Myocyte (in vitro differentiated cells): ENCODE results near the gene FOXN3. TPM values are rescaled to one million over a fixed set of nuclear protein-coding genes. Genes with fewer than 3 reads are reported as not detected.

Experiments
- DNase-seq: peaks from one replicate; pipeline ENCODE4 v3.0.0-alpha.2; 2012; ENCODE audit warnings: low read depth
- total RNA-seq: library from RNA; depleted of rRNA; stranded (reverse); fragments of >200 nt; gene quantifications from 2 replicates; pipeline ENCODE4 v1.2.3, GENCODE V29; 2014

Gene FOXN3
- total RNA-seq, 1 donor from 2014 or later, result 27.5 TPM

DNA sequence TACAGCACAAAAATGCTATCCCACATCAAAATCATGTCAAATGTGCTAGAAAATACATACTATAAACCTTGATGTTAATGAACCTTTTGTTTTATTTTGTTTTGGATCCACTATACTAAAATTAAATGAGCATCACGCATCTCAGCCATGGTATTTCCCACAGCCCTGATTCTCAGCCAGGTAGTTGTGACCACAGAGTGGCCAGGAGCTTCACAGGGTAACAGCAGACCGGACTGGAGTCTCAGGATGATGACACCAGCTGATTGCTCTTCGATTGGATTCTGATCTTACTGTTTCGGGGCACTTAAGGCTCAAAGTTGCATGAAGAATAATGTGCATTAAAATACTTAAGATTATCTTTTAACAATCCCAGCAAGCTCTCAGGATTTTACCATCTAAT is 134.8 kb downstream of the FOXN3 start:
- no peak for DNase-seq

DNA sequence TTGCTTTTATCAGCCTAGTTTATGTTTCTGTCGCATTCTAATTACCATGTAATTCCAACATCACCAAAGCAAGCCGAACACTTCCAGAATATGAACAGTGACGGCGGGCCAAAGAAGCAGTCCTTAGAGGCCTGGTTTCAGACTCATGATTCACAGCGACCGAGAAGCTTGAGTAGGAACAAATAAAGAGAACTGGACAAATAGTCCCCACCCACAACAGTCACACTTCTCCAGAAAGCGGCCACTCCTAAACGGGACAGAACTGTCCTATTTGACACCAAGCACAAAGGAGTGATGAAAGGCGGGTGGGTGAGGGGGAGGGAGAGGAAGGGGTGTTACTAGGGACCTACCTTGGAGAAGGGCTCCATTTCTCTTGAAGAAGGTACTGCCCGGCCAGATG is 136.4 kb downstream of the FOXN3 start:
- no peak for DNase-seq

DNA sequence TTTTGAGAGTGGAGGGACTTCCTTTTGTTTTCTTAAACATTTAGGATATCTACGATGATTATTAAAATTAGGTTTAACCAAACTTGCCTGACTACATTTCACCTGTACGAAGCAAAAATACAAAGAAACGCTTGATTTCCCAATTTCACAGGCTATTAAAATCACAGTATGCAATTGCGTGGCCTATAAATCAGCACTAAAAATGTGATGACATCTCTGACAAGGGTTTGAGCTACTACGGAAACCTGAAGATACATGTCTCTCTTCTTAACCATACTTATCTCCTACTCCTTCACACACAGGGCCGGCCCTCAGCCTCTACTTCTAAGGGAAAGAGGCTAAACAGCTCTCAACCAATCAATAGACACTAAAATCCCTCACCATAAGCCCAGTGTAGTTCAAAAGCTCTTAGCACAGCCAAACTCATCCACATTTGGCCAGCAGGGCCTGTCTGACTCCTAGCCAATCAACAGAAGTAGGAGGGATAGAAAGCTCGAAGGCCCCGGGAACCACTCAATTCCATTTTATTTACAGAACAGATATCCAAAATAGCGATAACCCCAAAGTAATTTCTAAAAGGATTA is 137.3 kb downstream of the FOXN3 start:
- DNase-seq, result no peak

DNA sequence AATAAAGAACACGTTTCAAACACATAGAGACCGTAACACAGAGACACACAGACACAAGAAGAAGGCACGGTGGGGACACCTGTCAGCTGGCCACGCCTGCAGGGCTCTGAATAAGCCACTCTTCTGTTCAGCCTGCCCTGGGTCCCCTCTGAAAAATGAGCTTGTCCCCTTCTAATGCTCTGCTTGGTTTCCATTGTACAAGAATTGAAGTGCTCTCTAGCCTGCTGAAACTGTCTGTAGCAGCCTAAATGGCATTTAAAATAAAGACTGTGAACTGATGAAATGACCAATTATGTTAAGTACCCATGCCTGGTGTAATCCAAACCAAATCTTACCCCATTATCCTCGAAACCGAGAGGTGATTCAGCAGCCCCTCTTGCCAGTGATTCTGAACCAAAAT is 139.8 kb downstream of the FOXN3 start:
- DNase-seq, result no peak

DNA sequence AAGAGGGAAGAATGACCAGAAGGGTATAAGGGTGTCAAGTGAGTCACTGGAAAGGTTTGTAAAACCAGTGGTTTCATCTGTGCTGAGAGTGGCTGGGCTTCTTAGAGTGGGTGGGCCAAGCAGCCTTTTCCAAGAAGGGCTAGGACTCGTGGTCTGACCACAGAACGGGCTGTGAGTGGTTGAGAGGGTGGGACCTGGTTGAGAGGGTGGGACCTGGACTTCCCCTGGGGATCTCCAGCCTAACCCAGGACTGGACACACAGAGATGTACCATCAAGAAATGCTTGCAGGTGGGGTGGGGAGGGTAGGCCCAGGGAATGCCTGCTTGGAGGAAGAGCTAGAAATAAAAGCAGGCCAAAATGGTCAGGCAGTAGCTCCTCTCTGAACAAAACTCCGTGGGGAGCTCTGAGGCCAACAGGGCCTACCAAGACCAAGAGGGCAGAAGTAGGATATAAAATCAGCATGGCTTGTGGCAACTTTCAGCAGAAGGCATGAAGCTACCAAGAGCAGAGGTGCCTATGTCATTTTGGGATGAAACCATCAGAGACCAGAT is 140.5 kb downstream of the FOXN3 start:
- DNase-seq, result peak; percentile 72

DNA sequence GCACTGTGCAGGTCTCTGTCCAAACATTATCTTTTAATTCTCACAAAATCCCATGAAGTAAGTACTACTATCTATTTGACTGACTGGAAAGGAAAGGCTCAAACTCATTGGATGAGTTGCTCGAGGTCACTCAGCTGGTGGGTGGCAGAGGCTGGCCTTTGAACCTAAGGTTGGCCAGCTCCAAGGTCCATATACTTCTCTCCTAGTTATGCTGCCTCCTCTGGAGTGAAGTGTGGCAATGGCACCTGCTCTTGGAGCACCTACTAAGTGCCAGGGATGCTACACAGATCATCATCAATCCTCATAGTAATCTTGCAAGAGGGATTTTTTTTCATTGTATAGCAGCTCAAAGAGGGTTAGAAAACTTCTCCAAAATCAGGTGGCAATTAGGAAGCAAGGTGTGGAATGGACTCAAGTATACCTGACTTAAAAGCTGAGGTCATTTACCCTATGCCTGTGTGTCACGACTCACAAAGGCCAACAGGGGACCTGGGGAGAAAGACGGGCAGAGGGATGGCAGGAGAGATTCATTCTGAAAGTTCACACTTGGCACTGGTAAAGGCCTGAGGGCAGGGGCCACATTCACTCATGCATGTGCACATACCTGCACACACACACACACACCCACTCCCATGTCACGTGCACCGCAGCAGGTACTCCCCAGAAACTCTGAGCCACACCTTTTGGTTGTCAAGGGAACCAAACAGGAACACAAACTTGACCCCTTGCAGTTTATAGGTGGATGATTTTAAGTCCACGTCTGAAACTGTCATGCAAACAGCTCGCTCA is 146.4 kb downstream of the FOXN3 start:
- DNase-seq, result no peak

DNA sequence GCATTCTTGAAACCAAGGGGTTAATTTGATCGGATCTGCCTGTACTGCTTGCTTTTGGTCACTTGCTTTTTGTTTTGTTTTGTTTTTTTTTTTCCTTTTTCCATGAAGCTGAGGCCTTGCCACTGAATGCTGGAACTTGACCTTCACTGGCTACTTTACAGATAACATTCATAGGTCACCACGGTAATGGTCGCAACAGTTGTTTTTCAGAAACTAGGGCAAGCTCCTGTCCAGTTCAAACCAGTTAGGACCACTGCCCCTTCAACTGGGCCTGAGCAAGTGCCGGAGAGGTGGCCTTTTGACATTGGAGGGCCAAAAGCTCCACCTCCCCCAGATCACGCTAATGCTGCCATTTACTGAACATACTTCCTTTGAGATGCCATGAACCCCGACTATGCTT is 147.6 kb downstream of the FOXN3 start:
- DNase-seq, result no peak

DNA sequence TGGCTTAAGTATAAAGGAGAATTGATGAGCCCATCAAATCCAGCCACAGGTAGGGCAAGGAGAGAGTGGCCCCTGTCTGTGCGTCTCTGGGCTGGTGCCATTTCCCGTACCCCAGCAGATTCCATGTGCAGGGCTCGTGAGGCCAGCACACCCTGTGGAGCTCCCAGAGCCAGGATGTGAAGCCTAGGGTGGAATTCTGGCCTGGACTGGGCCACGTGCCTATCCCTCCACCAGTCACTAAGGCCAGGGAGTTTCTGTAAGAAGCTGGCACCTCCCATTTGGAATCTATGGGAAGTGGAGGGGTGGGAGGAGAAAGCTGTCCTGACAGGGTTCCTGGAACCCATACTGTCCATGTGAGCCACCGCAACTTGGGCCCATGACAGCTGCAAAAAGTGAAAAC is 148.5 kb downstream of the FOXN3 start:
- no peak for DNase-seq

DNA sequence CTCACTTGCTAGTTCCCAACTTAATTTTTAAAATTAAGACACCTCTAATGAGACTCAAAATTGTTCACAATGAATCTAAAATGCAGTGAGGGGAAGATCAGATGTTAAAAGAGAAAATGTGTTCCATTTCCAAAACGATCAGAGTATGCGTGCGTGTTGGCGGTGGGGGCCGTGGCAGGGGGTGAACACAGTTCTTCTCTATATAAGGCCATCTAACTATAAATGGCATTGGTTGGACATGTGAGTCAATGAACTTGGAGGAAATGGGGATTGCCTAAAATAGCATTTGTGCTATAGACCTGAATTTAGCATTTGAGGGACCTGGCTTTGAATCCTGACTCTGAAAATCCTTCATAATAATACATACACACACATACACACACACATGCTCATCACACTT is 149.4 kb downstream of the FOXN3 start:
- no peak for DNase-seq

DNA sequence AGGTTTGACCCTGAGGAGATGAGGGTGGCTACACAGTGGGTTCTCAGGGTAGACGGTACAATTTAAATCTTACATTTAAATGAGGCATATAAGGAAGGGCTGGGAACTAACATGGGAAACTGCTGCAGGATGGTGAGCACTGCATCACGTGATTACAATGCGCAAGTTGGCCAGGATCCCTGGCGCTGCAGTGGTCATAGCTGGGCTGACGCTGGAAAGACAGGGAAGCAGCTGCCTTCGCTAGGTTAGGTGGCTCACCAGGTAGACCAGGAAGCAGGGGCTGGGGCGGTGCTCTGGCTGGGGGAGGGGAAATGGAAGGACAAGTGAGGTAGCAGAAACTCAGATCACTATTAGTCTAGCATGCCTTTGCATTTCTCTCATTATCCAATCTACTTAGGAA is 149.9 kb downstream of the FOXN3 start:
- no peak for DNase-seq

DNA sequence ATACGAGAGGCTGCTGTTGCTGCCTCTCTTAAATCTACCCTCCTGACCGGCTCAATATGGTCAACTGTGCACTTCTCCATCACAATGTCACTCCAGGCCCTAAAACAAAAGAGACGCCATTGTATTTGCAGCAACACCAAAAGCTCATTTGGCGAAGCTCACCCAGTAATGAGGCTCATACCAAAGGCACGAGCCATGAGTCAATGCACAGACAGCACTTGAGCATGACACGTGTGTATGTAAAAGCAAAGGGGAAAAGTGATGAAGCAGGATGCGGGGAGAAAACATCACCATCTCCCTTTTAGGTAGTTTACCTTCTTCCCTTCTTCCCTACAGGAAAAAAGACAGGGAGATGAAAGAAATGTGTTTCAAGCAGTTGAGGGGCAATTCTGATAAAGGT is 150.3 kb downstream of the FOXN3 start:
- DNase-seq, result no peak

DNA sequence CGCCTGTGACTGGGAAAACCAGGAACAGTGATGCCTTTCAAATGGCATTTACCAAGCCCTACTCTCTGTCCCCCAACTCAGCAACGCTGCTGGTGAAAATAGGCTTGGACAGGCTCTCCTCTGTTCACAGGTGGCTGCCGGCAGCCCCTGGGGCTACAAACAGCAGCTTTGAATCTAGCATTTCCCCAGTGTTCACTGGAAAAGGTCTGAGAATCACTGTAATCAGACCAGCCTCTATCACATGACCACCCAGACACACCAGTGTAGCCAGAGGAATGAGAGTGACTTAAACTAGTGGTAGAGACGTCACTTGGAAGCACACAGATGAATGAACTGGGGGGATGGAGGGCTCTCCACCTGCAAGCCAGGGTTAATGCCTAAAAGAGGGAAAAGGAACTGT is 151.8 kb downstream of the FOXN3 start:
- no peak for DNase-seq

DNA sequence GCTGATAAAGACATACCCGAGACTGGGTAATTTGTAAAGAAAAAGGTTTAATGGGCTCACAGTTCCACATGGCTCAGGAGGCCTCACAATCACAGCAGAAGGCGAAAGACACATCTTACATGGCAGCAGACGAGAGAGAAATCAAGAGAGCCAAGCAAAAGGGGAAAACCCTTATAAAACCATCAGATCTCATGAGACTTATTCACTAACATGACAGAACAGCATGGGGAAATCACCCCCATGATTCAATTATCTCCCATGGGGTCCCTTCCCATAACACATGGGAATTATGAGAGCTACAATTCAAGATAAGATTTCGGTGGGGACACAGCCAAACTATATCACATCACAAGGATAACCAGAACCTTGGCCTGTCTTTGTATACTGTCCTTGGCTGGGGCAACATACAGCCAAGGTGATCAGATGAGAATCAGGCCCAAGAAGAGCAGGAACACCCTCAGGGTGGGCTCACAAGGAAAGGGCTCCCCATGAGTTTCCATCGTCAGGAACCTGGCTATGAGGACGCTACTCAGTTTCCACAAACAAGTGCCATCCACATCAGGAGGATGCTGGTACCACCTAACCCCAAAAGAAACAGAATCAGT is 152.7 kb downstream of the FOXN3 start:
- DNase-seq, result no peak

DNA sequence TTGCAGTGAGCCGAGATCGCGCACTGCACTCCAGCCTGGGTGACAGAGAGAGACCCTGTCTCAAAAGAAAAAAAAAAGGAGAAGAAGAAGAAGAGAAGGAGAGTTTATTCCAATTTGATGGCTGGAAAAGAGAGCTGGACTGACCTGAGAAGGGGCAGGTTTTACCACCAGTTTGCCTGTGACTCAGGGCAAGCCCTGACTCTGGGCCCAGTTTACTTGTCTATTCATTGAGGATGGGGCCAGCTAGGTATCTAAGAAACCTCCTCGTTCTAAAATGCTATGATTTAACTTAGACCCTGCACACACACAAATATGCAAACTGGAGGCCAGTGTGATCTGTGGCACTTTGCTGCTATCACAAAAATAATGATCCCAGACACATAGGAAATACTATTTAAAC is 155.0 kb downstream of the FOXN3 start:
- no peak for DNase-seq

DNA sequence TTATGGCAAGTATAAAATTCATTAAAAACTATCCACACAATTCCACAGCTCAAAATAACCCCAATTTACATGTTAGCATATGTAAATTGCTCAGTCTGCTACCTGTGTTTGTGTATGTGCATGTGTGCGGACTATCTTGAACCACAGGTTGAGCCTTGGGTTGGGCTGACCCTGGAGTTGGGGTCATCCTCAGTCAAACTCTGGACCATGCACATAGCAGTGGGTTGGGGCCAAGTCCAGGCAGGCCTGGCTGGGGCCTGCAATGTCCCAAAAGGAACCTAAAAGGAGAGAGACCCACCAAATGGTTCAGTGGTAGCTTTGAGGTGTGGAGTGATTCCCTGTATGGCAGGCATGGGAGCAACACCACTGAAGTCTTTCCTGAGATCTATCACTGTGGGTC is 156.1 kb downstream of the FOXN3 start:
- DNase-seq, result no peak

DNA sequence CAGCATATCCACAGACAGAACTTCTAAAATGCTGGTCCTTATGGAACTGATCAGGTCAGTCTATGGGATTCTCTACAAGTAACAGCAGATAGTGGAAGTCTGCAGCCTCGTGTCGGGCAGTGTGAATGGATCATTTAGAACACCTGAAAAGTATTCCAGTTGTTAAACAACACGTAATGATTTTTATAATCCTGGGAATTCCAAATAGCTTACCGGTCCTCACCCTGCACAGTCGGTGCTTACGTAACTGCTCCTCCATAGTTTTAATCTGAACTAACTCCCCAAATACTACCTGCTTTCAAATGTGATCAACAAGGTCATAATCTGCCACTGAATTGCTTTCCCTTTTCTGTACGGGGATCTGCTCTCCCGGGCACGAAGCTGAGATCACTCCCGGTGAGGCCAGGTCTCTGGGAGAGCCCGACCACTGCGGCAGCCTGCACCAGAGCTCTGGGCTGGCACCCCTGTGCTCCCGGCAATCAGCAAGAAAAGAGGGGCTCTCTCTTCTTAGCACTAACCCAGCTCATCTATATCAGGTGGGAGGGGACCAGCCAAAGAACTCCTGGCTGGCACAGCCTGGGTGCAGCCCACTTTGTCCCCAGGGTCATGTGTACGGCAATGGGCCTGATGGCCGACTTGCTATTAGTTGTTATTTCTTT is 157.0 kb downstream of the FOXN3 start:
- DNase-seq, result no peak

DNA sequence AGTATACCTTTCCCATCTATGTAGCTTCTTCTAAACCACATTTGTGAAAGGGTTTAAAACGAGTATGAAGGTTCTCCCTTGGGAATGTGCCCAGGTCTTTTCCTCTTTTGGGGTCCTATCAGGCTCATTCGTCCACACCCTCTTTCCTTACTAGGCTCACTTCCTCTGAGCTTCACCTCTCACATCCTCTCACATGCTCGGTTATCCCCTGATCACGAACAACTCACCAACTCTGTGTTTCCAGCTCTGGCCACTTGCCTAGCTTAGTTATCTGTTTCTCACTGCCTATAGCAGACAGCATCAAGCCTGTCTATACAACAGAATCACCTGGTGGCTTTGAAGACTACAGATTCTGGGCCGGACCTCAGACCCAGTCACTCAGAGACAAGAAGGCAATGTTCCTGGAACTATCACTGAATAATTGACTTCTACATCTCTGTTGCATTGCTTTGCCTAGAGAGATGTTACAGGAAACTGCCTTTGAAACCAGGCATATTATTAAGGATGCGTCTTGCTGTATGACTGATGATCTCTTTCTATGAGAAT is 158.2 kb downstream of the FOXN3 start:
- no peak for DNase-seq

DNA sequence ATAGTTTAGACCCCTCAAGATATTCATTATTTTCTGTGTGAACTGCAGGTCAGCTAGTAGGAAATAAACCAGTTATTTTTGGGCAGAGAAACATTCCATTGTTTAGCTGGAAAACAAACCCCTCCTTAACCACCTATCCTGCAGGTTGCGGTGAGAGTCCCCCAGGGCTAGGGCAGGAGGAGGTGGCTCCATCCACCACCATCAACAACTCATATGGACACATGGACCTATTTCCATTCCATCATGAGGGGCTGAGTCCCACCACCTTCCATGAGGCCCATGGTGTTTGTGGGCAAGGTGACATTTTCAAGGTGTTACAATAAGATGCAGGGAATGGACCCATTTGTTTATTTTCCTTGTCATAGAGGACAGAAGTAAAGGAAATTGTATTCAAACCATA is 160.1 kb downstream of the FOXN3 start:
- no peak for DNase-seq

DNA sequence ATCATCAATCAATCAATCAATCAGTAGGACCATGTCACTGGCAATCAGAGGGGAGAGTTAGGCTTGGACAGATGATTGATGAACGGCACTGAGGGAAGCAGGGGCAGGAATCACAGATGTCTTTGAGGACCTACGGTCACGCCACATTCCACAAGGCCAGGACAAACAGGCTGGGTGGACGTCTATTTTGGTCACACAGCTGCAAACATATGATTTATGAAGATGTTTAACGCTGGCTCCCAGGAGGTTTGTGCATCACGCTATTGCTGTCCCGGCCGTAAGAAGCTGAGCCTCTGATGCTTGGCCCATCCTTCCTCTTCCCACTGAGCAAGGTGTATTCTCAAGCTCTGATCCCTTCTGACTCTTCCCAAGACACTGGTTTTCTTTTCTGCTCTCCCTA is 160.8 kb downstream of the FOXN3 start:
- peak; percentile 72 for DNase-seq

DNA sequence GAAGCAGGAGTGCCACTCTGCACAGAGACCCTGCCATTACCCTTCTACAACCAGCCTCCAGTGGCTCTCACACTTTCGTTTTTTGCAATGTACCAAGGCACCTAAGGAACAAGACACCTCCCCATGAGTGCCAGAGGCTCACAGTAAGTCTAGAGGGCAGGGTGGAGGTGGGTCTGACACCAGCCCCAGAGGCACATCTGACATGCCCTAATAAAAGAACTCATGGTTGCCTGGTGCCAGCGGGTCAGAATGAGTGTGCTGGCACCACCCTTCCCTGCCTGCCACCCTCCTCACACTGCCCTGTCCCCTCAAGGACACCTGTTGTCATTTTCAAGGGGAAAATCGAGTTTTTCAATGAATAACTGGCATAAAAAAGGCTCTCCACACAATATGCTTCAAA is 161.2 kb downstream of the FOXN3 start:
- DNase-seq, result peak; percentile 16

DNA sequence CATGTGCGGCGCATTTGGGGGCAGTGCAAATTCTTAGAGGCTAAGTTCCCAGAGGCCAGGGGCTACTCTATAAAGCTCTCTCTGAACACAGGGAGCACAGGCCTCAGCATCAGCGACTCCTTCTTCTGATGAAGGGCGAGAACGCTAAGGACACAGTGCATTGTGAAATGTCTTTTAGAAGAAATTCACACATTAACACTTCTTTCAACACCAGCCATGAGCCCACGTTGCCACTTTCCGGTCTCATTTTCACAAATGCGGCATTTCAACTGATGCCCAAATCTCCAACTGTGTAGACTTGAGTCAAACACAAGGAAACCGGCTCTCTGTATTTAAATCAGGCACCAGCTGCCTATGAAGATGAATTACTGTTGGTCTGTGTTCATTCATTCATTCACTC is 162.0 kb downstream of the FOXN3 start:
- DNase-seq, result no peak
